HL-60/S4 treated with retinoic acid at 250 ng/mL for 4 days and 3 days (cell line): Measurements from ENCODE around the gene ATE1.

Source experiments
- in situ Hi-C: fragments of 300-500 bp; cut with MboI; formaldehyde crosslinking; loops from 2 replicates; pipeline ENCODE4 v1.7.0; 2022; ENCODE audit warnings: low sequenced_read_pairs

Gene ATE1

DNA sequence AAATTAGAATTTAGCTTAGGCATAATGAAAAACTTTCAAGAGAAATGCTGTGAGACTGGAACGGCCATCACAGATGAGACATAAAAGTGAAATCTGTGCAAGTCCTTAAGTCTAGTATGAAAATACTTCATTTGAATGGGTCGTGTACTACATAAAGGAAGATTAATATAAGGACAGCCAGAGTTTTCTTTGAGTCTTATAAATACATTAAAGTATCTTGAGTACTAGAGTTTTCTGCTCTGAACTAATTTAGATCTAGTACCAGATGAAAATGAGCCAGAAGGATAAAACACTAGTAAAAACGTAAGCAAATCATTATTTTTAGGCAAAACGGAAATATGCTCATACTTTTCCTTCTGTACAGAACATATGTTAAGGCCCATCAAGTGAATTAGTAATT lies 93.1 kb downstream of the ATE1 start:
- in situ Hi-C loops, result no loop called here

DNA sequence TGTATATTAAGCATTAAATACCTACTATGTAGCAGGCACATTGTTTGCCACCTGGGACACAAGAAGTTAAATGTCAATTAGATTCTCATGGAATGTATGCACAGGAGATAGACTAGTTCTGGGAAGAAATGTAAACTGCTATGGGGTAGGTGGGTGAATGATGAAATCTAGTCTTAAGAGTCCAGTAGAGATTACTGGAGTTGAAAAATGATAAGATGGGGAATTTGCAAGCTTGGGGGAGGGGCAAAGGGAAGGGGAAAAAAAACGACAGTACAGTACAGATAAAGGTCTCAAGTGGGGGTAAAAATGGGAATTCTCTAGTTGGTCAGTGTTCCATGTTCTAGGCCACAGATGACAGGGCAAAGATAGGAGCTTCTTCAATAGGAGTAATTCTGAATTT lies 94.4 kb downstream of the ATE1 start:
- in situ Hi-C loops, result no loop called here

DNA sequence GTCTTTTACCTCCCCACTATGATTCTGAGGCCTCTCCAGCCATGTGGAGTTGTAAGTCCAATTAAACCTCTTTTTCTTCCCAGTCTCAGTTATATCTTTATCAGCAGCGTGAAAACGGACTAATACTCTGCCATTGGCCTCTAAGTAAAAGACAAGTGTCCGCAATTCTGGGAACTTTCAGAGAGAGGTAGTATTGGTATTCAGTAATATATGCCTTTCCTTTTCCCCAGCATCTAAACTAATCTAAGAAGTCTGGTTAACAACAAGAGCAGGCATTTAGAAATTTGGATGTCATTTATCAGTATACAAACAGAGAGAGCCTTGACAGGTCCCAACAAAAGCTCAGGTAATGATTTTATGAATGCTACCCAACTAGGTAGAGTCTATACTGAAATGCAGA lies 95.2 kb downstream of the ATE1 start:
- in situ Hi-C loops, result no loop called here

DNA sequence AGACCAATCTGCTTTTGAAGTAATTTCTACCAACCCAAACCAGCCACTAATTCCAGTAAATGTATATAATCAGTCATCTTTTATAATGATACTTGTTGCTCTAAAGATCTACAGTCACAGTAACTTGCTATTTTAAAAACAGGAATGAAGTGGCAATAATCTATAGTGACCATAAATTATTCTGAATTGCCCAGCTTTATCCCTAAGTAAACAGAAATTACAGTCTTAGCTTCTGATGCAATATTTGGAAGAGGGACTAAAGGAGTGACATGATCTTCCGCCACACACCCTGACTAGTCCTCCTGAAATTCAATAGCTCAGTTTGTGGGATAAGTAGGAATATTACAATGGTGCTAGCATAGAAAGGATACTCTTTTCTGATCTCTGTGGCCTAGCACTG lies 96.1 kb downstream of the ATE1 start:
- in situ Hi-C loops, result no loop called here

DNA sequence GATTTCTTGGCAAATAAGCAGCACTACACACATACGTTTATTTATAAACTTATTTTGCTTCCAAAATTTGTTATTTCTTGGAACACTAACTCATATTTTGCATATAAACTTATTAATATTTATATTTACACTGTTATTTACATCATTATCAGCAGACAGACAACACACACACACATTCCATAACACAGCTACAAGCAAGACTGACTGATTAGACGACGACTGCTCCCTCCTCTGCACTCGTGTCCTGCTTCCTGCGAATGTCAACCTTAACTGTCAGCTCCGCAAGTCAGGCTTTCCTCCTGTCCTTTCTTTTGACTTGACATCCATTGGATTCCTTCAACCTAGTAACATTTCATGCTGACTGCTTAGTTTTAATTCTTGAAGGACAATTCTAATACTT lies 96.6 kb downstream of the ATE1 start:
- in situ Hi-C loops, result no loop called here

DNA sequence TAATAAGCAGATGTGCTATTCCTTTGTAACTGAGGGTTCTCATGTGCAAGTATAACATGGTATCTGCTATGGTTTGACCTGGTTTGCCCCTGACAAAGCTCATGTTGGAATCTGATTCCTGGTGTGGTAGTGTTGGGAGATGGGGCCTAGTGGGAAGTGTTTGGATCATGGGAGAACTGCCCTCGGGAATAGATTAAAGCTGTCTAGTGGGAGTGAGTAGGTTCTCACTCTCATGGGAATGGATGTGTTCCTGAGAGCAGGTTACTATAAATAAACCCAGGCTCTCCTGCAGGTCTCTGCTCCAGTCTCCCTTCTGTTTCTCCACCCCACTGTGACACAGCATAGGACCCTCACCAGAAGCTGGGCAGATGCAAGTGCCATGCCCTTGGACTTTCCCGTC lies 97.7 kb downstream of the ATE1 start:
- in situ Hi-C loops, result no loop called here

DNA sequence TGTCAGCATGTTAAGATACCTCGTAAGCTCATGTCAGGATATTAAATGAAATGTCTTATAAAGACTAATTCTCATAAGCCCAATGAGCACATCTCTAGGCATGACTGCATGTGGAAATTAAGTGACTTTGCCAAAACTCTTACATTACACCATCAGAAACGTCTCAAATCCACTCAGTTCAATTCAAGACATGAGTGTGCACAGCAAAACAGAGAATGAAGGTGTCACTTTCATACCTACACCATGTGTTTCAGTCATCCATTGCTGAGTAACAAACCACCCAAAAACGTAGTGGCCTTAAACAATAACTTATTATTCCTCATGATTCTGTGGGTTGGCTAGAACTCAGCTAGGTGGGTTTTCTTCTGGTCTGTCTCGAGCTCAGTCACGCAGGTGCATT lies 99.8 kb downstream of the ATE1 start:
- in situ Hi-C loops, result loop anchor here (10.0 kb wide), 1 partner anchor 57 kb away; no protein-coding TSS in a partner anchor

DNA sequence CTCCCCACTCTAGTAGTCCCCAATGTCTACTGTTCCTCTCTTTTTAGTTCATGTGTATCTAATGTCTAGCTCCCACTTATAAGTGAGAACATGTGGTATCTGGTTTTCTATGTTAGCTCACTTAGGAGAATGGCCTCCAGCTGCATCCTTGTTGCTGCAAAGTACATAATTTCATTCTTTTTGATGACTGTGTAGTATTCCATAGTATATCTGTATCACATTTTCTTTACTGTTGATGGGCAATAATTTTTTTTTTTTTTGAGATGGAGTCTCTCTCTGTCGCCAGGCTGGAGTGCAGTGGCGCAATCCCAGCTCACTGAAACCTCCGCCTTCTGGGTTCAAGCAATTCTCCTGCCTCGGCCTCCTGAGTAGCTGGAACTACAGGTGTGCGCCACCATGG lies 101.1 kb downstream of the ATE1 start:
- in situ Hi-C loops, result loop anchor here (10.0 kb wide), 1 partner anchor 58 kb away; no protein-coding TSS in a partner anchor

DNA sequence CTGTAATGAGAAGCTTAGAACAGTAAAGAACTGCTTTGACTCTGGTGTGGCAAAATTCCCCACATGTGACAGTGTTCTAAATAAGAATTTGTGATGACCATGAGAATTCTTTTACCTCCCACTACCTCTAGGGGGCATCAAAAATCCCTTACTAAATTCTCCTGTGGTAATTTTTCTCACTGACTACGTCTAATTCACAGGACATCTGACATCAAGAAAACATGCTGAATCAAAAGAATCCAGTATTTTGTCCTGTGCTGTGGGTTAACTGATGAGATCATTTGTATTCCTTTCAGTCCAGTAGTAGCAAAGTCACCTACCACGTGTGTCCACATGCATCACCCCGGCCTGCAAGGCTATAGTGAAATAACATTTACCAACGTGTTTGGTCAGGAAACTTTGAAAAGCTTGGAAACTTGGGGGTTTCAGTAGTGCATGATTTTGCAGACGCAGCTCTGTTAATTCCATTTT lies 103.8 kb downstream of the ATE1 start:
- in situ Hi-C loops, result loop anchor here (10.0 kb wide), 1 partner anchor 61 kb away; no protein-coding TSS in a partner anchor

DNA sequence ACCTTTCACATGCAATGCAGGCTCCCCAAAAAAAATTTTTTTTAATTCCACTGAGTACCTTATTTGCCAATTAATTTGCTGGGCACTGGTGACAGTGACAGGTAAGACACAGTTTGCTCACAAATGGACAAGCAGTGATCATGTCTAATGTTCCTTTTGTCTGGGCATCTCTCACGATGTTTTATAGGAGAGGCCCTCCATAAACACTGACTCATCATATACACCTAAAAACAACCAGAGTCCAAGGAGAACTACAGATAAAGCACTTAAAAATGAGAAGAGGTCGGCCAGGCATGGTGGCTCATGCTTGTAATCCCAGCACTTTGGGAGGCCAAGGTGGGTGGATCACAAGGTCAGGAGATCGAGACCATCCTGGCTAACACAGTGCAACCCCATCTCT lies 105.1 kb downstream of the ATE1 start:
- in situ Hi-C loops, result loop anchor here (10.0 kb wide), 1 partner anchor 62 kb away; no protein-coding TSS in a partner anchor

DNA sequence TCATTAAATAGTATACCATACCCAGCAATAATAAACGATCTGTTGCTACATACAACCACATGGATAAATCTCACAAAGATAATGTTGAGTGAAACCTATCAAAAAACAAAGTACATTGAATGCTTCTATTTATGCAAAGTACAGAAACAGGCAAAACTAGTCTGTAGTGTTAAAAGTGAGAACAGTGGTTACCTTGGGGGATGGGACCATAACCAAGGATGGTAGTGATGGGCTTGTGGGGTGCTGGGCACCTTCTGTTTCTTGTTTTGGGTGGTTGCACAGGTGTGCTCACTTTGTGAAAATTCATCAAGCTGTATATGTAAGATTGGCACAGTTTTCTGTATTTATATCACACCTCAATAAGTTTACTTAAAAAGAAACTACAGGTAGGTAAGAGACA lies 105.7 kb downstream of the ATE1 start:
- in situ Hi-C loops, result loop anchor here (10.0 kb wide), 1 partner anchor 63 kb away; no protein-coding TSS in a partner anchor

DNA sequence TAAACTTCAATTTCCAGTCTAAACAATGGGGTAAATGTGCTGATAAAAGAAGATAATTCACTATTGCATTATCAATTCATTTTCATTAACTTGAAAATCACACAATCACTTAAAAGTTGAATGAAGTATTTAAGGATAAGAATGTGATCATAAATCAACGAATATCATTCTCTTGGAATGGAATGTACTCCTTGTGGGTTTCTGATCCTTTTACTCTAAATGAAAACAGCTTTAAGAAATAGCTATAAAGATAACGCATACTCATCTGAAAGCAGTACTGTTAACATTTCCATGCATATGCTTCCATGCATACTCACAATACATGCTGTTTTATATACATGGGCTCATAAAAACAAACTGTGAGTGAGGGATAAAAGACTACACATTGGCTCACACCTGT lies 108.8 kb downstream of the ATE1 start:
- in situ Hi-C loops, result no loop called here

DNA sequence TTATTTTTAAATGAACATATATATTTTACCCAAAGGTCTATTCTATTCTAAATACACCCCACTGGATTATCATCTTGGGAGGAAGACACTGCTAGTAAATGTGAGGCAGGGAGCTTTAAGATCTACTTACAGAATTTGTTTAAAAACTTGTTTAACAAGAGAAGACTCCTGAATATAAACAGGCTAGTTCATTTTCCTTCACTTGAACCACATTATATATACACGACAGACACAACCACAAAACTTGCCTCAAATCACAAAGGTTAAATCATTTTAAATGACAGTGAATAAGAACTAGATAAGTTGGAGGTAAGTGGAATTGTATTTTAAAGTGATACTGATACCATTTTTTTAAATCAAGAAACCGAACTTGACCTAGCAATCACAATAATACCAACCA lies 109.2 kb downstream of the ATE1 start:
- in situ Hi-C loops, result no loop called here

DNA sequence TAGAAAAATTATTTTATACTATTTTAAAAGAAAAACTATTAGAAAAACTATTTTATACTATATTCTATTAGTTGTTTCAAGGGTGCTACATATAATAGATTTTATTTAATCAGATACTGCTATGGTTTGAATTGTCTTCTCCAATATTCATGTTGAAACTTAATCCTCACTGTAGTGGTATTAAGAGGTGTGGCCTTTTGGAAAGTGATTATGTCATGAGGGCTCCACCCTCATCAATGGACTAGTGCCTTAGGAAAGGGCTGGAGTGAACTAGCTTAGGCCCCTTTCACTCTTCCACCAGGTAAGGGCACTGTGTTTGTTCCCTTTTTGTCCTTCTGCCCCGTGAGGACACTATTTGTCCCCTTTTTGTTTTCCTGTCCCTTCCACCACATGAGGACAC lies 111.6 kb downstream of the ATE1 start:
- in situ Hi-C loops, result no loop called here

DNA sequence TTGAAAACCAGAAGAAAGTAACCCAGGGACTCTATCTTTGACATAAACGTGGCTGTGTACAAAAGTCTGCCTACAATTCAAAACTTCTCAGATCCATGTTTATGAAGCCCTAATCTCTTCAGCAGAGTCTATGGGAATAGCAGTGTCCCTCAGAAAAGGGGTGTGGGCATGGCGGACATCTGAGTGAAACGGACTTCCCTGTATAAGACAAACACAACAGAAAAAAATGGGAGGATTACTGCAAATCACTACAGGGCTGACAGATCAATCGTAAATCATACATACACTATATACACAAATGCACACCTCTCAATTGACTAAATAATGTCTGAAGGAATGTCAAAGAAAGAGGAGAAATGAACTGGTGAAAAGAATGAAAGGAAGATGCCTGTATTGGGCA lies 114.0 kb downstream of the ATE1 start:
- in situ Hi-C loops, result no loop called here

DNA sequence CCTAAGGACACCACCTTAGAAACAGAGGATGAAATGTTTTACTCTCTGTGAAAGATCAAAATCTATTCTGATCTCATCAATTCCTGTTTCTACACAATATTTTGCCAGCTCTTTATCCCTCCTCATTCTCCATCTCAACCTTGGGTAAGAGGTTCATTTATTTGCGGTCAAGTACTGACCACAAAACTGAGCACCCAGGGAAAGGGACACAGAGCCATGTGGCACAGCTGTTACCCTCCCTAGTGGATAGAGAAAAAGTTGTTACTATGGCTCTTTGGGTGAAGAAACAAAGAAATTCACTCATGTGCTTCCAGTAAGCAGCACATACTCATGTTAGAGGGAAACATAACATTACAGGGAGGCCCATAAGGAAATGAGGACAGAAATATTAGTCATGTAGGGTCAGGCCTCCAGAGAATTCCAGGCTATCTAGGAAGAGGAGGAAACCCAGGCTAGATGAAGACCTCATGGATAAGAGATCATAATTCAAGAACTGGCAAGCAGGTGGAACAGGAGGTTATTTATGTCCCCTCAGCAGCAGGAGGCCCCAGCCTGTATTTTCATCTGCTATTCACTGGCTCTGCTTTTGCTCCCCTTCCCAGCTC lies 114.5 kb downstream of the ATE1 start:
- in situ Hi-C loops, result no loop called here

DNA sequence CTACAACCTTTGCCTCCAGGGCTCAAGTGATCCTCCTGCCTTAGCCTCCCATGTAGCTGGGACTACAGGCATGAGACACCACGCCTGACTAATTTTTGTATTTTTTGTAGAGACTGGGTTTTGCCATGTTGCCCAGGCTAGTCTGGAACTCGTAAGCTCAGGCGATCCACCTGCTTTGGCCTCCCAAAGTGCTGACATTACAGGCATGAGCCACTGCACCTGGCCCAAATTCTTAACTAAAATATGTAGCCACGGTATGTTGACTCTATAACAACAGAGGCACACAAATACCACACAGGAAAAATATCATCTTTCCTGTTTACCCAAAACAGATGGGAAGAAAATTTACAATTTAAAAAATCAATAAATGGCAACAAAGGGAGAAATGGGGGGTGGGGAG lies 115.8 kb downstream of the ATE1 start:
- in situ Hi-C loops, result no loop called here

DNA sequence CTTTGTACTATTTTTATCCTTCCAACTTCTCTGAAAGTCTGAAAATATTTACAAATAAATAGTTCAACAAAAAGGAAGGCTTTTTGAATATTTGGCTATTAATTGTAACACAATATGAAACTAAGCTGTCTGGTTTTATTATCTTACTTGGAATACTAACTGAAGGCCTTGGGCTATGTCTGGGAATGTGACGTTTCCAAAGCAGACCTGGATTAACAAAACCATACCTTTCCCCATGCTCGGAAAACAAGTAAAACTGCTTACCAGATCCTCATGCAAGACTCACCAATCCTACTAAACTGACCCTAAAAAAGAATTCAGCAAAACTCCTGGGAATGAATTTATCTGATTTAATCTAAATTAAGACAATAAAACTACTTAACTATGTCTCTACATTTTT lies 116.4 kb downstream of the ATE1 start:
- in situ Hi-C loops, result no loop called here

DNA sequence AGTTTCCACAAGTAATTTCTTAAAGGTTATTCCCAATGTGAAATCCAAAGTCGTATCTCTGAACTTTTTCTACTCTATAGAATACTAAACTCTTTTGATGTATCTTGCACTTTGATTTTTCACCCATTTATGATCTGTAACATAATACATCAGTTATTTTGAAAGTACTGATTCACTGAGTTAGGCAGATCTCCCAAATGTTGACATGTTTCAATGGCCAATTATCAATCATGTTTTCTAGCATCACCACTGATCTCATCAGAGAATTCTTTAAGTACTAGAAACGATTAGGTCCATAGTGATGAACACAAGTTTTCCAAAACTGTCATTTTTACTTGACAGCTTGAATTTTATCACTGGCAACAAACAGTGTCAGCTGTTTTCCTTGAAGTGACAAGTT lies 119.0 kb downstream of the ATE1 start:
- in situ Hi-C loops, result no loop called here

DNA sequence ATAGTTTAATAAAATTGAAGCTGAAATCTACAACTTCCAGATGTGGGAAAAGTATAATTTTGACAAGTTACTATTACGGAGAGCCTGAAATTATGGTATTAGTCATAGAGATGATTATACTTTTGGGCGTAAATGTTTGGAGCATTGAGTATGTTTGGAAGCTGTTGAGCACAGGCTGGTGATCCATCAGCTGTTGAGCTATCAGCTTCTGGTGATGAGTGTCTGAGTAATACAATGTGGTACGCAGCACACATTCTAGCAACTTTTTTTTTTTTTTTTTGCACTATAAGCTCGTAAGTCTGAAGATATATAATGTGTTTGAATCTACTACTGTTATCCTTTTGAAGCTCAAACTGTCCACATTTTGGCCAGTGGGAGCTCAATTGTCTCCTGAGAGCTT lies 123.4 kb downstream of the ATE1 start:
- in situ Hi-C loops, result no loop called here

DNA sequence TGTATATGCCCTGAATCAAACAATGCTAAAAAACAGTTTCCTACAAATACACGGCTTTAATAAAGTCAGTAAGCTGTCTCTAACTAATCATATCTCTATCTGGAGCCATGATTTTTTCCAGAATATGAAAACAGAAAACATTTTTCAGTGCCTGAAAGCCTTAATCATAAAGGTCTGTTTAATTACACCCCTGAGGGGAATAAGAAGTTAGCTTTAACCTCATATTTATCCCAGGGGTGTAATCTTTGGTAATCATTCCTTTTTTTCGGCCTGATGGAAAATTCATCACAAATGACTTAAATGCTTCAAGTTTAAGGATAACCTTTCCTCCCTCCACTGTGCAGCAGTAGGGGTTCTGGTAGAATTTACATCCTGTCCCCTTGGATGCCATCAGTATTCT lies 124.2 kb downstream of the ATE1 start:
- in situ Hi-C loops, result no loop called here

DNA sequence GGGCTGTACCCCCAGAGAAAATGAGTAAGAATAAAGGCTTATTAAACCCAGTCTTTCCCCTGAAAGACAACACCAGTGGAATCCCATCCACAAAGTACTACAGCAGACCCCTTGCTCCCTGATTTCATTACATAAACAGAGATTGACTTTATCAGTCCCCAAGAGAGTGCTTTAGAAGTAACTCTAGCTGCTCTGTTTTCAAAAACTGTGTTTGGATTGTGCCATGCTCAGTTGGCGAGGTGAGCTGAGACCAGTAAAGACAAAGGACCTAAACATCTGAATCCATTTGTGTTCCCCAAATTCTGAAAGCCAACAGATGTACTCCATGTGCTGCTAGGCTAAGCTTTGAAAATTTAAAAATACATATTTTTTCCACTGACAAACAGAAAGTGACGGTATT lies 127.0 kb downstream of the ATE1 start:
- in situ Hi-C loops, result no loop called here

DNA sequence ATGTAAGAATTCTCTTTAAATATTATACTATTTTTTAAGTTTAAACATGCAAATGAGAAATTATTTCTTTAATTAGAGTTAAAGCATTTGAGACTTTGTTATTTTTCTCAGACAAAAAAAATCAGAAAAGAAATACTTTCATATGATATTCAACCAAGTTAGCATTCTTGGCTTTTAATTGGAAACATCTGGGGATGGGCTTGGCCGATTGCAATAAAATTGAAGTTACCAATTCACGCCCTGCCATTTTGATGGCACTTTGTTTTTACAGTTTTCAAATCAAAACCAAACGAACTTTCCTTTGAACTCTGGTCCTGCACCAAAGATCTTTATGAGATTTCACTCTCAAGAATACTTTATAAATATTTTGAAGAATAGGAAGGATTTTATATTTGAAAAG lies 127.7 kb downstream of the ATE1 start:
- in situ Hi-C loops, result no loop called here
